Trophoblast cell (in vitro differentiated cells and primary cell): ENCODE measurements around the gene MRPS9.

ENCODE experiments used
- DNase-seq, 2 donors: peaks; one replicate each; pipeline ENCODE4 v3.0.0-alpha.2; 2016
- H2AFZ ChIP-seq: 2 replicates; pipeline ENCODE4 v1.6.1; 2013; ENCODE audit warnings: low read length, moderate library complexity, mild to moderate bottlenecking; ENCODE audit not compliant: insufficient read depth, poor library complexity
- H2AK5ac ChIP-seq: 2 replicates; pipeline ENCODE4 v1.6.1; 2013; ENCODE audit warnings: mild to moderate bottlenecking, low read length
- H2BK120ac ChIP-seq: 2 replicates; pipeline ENCODE4 v1.6.1; 2013; ENCODE audit warnings: low read length, mild to moderate bottlenecking, moderate library complexity; ENCODE audit not compliant: insufficient read depth, poor library complexity
- H2BK12ac ChIP-seq: 2 replicates; pipeline ENCODE4 v1.6.1; 2013; ENCODE audit warnings: mild to moderate bottlenecking, low read length, moderate library complexity
- H2BK5ac ChIP-seq: 2 replicates; pipeline ENCODE4 v1.6.1; 2013; ENCODE audit warnings: low read length, low read depth, moderate library complexity, mild to moderate bottlenecking; ENCODE audit not compliant: poor library complexity
- H3K14ac ChIP-seq: 2 replicates; pipeline ENCODE4 v1.6.1; 2013; ENCODE audit warnings: mild to moderate bottlenecking, low read length
- H3K18ac ChIP-seq: 2 replicates; pipeline ENCODE4 v1.6.1; 2013; ENCODE audit warnings: mild to moderate bottlenecking, low read length
- H3K23ac ChIP-seq: 2 replicates; pipeline ENCODE4 v1.6.1; 2013; ENCODE audit warnings: low read length
- H3K27ac ChIP-seq: 2 replicates; pipeline ENCODE4 v1.5.1; 2013; ENCODE audit warnings: low read depth, mild to moderate bottlenecking, inconsistent platforms, low read length, moderate library complexity
- H3K27me3 ChIP-seq: 2 replicates; pipeline ENCODE4 v1.6.1; 2013; ENCODE audit warnings: inconsistent platforms, mild to moderate bottlenecking, low read length, moderate library complexity; ENCODE audit not compliant: insufficient read depth
- H3K36me3 ChIP-seq, 2 experiments: 1 replicate in 1 of 2; 2 replicates in 1 of 2; pipeline ENCODE4 v1.6.1; 2013; ENCODE audit warnings: low read length in 2 of 2, mild to moderate bottlenecking in 2 of 2, moderate library complexity in 1 of 2; ENCODE audit not compliant: insufficient read depth in 2 of 2, control insufficient read depth in 1 of 2
- H3K4ac ChIP-seq: 2 replicates; pipeline ENCODE4 v1.6.1; 2013; ENCODE audit warnings: low read depth, mild to moderate bottlenecking, low read length, moderate library complexity
- H3K4me1 ChIP-seq, 2 experiments: 1 replicate in 1 of 2; 2 replicates in 1 of 2; pipeline ENCODE4 v1.6.1; 2013; ENCODE audit warnings: low read length in 2 of 2, mild to moderate bottlenecking in 2 of 2, moderate library complexity in 1 of 2; ENCODE audit not compliant: insufficient read depth in 2 of 2, control insufficient read depth in 1 of 2
- H3K4me2 ChIP-seq: 2 replicates; pipeline ENCODE4 v1.6.1; 2013; ENCODE audit warnings: inconsistent platforms, mild to moderate bottlenecking, low read length, moderate library complexity
- H3K4me3 ChIP-seq: 2 replicates; pipeline ENCODE4 v1.5.1; 2013; ENCODE audit warnings: mild to moderate bottlenecking, low read depth, low read length, inconsistent platforms
- H3K79me1 ChIP-seq: one replicate; pipeline ENCODE4 v1.6.1; 2013; ENCODE audit warnings: low read length
- H3K79me2 ChIP-seq: 2 replicates; pipeline ENCODE4 v1.6.1; 2013; ENCODE audit warnings: low read length, mild to moderate bottlenecking; ENCODE audit not compliant: control insufficient read depth, insufficient read depth, poor library complexity
- H3K9ac ChIP-seq: 2 replicates; pipeline ENCODE4 v1.6.1; 2013; ENCODE audit warnings: mild to moderate bottlenecking, low read length
- H3K9me3 ChIP-seq: 2 replicates; pipeline ENCODE4 v1.6.1; 2013; ENCODE audit warnings: low read depth, mild to moderate bottlenecking, control low read depth, inconsistent platforms, low read length; ENCODE audit not compliant: insufficient read depth
- H4K12ac ChIP-seq: 2 replicates; pipeline ENCODE4 v1.6.1; 2013; ENCODE audit warnings: low read depth, mild to moderate bottlenecking, low read length, moderate library complexity
- H4K8ac ChIP-seq: 2 replicates; pipeline ENCODE4 v1.6.1; 2013; ENCODE audit warnings: low read depth, mild to moderate bottlenecking, low read length, moderate library complexity
- H4K91ac ChIP-seq: one replicate; pipeline ENCODE4 v1.6.1; 2013; ENCODE audit warnings: low read depth, mild to moderate bottlenecking, low read length, moderate library complexity
- WGBS: extraction: QIAGEN DNeasy Blood & Tissue Kit; methylation state at CpG from one replicate; pipeline ENCODE4 v1.1.7; 2013; ENCODE audit warnings: missing lambda C conversion rate; ENCODE audit not compliant: insufficient read length, insufficient coverage; ENCODE audit errors: extremely low coverage; 5-methylcytosine and 5-hydroxymethylcytosine counted together

Gene MRPS9

GRCh38 chr2:105092797-105093196 lies 54.9 kb downstream of the MRPS9 start:
- H3K4ac ChIP-seq: no peak overlapping the region
- no peak overlapping the region for H2AFZ ChIP-seq
- no peak for DNase-seq
- H3K27me3 ChIP-seq: no peaks in the 10 kb centered on the region
- no peak overlapping the region for H4K12ac ChIP-seq
- H3K4me1 ChIP-seq: no peaks in the 10 kb centered on the region
- H3K79me2 ChIP-seq: no peaks in the 10 kb centered on the region
- no peak overlapping the region for H3K18ac ChIP-seq
- no peaks in the 10 kb centered on the region for H3K9me3 ChIP-seq
- no peak overlapping the region for H4K8ac ChIP-seq
- no peak overlapping the region for H2BK120ac ChIP-seq
- no peak overlapping the region for H2BK12ac ChIP-seq
- no peak overlapping the region for H3K27ac ChIP-seq
- H3K36me3 ChIP-seq: peaks cover 3 to 7% of the 10 kb centered on the region in 2 experiments
- no peaks in the 10 kb centered on the region for H3K79me1 ChIP-seq
- H3K23ac ChIP-seq: no peak overlapping the region
- no peak overlapping the region for H3K9ac ChIP-seq
- no peak overlapping the region for H3K4me3 ChIP-seq
- no peak overlapping the region for H2AK5ac ChIP-seq
- no CpG with 5 or more reads among the region's 5 CpGs for WGBS
- H4K91ac ChIP-seq: no peak overlapping the region
- H2BK5ac ChIP-seq: no peak overlapping the region
- H3K4me2 ChIP-seq: no peak overlapping the region
- no peak overlapping the region for H3K14ac ChIP-seq

GRCh38 chr2:105099153-105099552 lies 61.3 kb downstream of the MRPS9 start:
- Histone ChIP-seq H3K4me2 (no peak overlapping the region), H3K18ac (no peak overlapping the region), H3K36me3 (peaks cover 5 to 10% of the 10 kb centered on the region in 2 experiments), H2BK12ac (no peak overlapping the region), H3K9me3 (peaks cover 2% of the 10 kb centered on the region), H2BK120ac (no peak overlapping the region), H2BK5ac (no peak overlapping the region), H4K91ac (no peak overlapping the region), H3K27ac (no peak overlapping the region), H3K27me3 (no peaks in the 10 kb centered on the region), H3K79me2 (no peaks in the 10 kb centered on the region), H4K8ac (no peak overlapping the region), H3K79me1 (peaks cover 11% of the 10 kb centered on the region), H3K14ac (no peak overlapping the region), H3K4ac (no peak overlapping the region), H3K4me3 (no peak overlapping the region), H2AFZ (no peak overlapping the region), H3K23ac (no peak overlapping the region), H2AK5ac (no peak overlapping the region), H3K9ac (no peak overlapping the region), H3K4me1 (peaks cover 7 to 8% of the 10 kb centered on the region in 2 experiments), H4K12ac (no peak overlapping the region)
- peak in 1 of 2 donors; percentile 20 for DNase-seq
- WGBS: no CpG with 5 or more reads among the region's 1 CpG

GRCh38 chr2:105100046-105100840 lies 62.4 kb downstream of the MRPS9 start:
- Histone ChIP-seq H3K27ac (no peak overlapping the region), H3K9ac (no peak overlapping the region), H3K9me3 (peaks cover 3% of the 10 kb centered on the region), H4K8ac (no peak overlapping the region), H2AFZ (no peak overlapping the region), H3K27me3 (no peaks in the 10 kb centered on the region), H3K79me1 (peaks cover 11% of the 10 kb centered on the region), H2BK5ac (no peak overlapping the region), H3K14ac (no peak overlapping the region), H4K91ac (no peak overlapping the region), H3K4me1 (peaks cover 7 to 8% of the 10 kb centered on the region in 2 experiments), H3K23ac (no peak overlapping the region), H3K79me2 (no peaks in the 10 kb centered on the region), H3K4ac (no peak overlapping the region), H3K4me2 (no peak overlapping the region), H3K36me3 (peaks cover 5 to 10% of the 10 kb centered on the region in 2 experiments), H3K18ac (no peak overlapping the region), H2BK120ac (no peak overlapping the region), H2AK5ac (no peak overlapping the region), H4K12ac (no peak overlapping the region), H3K4me3 (no peak overlapping the region), H2BK12ac (no peak overlapping the region)
- DNase-seq: peak; percentile 82
- no CpG with 5 or more reads among the region's 9 CpGs for WGBS

GRCh38 chr2:105102001-105102400 lies 64.1 kb downstream of the MRPS9 start:
- H2BK5ac ChIP-seq: no peak overlapping the region
- peaks cover 7 to 8% of the 10 kb centered on the region in 2 experiments for H3K4me1 ChIP-seq
- no CpG with 5 or more reads among the region's 12 CpGs for WGBS
- no peak overlapping the region for H2BK12ac ChIP-seq
- no peaks in the 10 kb centered on the region for H3K27me3 ChIP-seq
- H3K9ac ChIP-seq: no peak overlapping the region
- no peak overlapping the region for H3K27ac ChIP-seq
- peaks cover 3% of the 10 kb centered on the region for H3K9me3 ChIP-seq
- no peak overlapping the region for H2AFZ ChIP-seq
- H3K14ac ChIP-seq: no peak overlapping the region
- peak overlapping the region; percentile 74 for H4K91ac ChIP-seq
- H3K18ac ChIP-seq: peak overlapping the region; percentile 49
- H3K4ac ChIP-seq: no peak overlapping the region
- H2BK120ac ChIP-seq: peak overlapping the region; percentile 16
- no peak for DNase-seq
- H3K4me3 ChIP-seq: no peak overlapping the region
- H4K12ac ChIP-seq: no peak overlapping the region
- H3K36me3 ChIP-seq: peaks cover 3 to 10% of the 10 kb centered on the region in 2 experiments
- no peaks in the 10 kb centered on the region for H3K79me2 ChIP-seq
- peak overlapping the region; percentile 77 for H2AK5ac ChIP-seq
- H3K23ac ChIP-seq: no peak overlapping the region
- H4K8ac ChIP-seq: peak overlapping the region; percentile 57
- H3K79me1 ChIP-seq: peaks cover 11% of the 10 kb centered on the region
- no peak overlapping the region for H3K4me2 ChIP-seq
